HL-60 (cell line): ENCODE measurements around the gene NDE1.

Experiments used
- DNase-seq, 2 experiments: peaks; one replicate each; pipeline ENCODE4 v3.0.0-alpha.2; 2010 to 2020; ENCODE audit warnings: low read depth in 1 of 2, low spot score in 1 of 2
- H3K27ac ChIP-seq: fragments of 250-450 bp; sonication (Bioruptor Pico); replicated peaks from 2 replicates; pipeline ENCODE4 v1.5.1; 2020; ENCODE audit warnings: mild to moderate bottlenecking, moderate library complexity
- H3K27me3 ChIP-seq: fragments of 250-450 bp; sonication (Bioruptor Pico); 2 replicates; pipeline ENCODE4 v1.5.1; 2021; ENCODE audit warnings: mild to moderate bottlenecking, moderate library complexity; ENCODE audit not compliant: insufficient read depth, poor library complexity, severe bottlenecking
- H3K4me3 ChIP-seq: replicated peaks from 2 replicates; pipeline ENCODE4 v1.5.1; 2011; ENCODE audit warnings: mild to moderate bottlenecking, control low read depth, low read length; ENCODE audit not compliant: insufficient read depth
- GABPA ChIP-seq: IDR thresholded peaks from 2 replicates; pipeline ENCODE4 v1.6.1; 2012; ENCODE audit warnings: low read depth
- POLR2AphosphoS5 ChIP-seq: IDR thresholded peaks from 2 replicates; pipeline ENCODE4 v1.6.1; 2012; ENCODE audit warnings: low read depth
- SPI1 ChIP-seq: IDR thresholded peaks from 2 replicates; pipeline ENCODE4 v1.6.1; 2012; ENCODE audit warnings: low read depth, mild to moderate bottlenecking, borderline replicate concordance
- TF ChIP-seq, protein P1 (sequence below): IDR thresholded peaks from one replicate; pipeline ENCODE4 v1.5.1; 2011; ENCODE audit warnings: low read length, control low read depth, inconsistent platforms; ENCODE audit not compliant: insufficient read depth
- TF ChIP-seq, protein P2 (sequence below): IDR thresholded peaks from 2 replicates; pipeline ENCODE4 v1.6.1; 2012; ENCODE audit warnings: low read depth; ENCODE audit not compliant: insufficient replicate concordance

The NDE1 gene

DNA sequence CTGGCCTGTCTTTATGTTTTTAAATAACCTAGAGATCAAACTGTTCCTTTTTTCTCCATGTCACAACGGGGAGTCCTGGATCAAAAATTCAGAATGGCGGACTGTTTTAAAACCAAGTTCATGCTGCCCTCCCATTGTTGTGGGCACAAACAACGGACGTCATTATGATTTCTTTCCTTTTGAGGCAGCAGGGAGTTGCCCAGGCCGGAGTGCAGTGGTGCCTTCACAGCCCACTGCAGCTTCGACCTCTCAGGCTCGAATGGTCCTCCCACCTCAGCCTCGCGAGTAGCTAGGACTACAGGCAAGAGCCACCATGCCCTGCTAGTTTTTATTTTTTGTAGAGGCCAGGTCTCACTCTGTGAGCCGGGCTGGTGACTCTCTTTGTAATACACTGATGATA is 26.5 kb downstream of the NDE1 start:
- TF ChIP-seq POLR2AphosphoS5 (no peak), SPI1 (no peak)
- TF ChIP-seq, protein P1, sequence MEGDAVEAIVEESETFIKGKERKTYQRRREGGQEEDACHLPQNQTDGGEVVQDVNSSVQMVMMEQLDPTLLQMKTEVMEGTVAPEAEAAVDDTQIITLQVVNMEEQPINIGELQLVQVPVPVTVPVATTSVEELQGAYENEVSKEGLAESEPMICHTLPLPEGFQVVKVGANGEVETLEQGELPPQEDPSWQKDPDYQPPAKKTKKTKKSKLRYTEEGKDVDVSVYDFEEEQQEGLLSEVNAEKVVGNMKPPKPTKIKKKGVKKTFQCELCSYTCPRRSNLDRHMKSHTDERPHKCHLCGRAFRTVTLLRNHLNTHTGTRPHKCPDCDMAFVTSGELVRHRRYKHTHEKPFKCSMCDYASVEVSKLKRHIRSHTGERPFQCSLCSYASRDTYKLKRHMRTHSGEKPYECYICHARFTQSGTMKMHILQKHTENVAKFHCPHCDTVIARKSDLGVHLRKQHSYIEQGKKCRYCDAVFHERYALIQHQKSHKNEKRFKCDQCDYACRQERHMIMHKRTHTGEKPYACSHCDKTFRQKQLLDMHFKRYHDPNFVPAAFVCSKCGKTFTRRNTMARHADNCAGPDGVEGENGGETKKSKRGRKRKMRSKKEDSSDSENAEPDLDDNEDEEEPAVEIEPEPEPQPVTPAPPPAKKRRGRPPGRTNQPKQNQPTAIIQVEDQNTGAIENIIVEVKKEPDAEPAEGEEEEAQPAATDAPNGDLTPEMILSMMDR = no peak
- Histone ChIP-seq H3K27me3 (no peaks in the 10 kb centered on the region), H3K27ac (no peak overlapping the region), H3K4me3 (no peak overlapping the region)
- DNase-seq = no peak

DNA sequence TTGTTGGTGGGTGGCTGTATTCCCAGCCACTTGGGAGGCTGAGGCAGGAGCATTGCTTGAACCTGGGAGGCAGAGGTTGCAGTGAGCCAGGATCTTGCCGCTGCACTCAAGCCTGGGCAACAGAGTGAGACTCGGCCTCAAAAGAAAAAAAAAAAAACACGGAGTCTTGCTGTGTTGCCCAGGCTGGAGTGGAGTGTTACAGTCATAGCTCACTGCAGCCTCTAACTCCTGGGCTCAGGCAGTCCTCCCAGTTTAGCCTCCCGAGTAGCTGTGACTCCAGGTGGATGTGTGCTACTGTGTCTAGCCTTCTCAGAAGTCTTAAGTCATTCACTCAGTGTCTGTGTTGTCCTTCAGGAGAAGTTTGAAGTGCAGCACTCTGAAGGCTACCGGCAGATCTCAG is 27.4 kb downstream of the NDE1 start:
- Histone ChIP-seq H3K27ac (no peak overlapping the region), H3K4me3 (no peak overlapping the region), H3K27me3 (no peaks in the 10 kb centered on the region)
- no peak for TF ChIP-seq POLR2AphosphoS5
- TF ChIP-seq, protein P1 = no peak
- TF ChIP-seq, protein P2, sequence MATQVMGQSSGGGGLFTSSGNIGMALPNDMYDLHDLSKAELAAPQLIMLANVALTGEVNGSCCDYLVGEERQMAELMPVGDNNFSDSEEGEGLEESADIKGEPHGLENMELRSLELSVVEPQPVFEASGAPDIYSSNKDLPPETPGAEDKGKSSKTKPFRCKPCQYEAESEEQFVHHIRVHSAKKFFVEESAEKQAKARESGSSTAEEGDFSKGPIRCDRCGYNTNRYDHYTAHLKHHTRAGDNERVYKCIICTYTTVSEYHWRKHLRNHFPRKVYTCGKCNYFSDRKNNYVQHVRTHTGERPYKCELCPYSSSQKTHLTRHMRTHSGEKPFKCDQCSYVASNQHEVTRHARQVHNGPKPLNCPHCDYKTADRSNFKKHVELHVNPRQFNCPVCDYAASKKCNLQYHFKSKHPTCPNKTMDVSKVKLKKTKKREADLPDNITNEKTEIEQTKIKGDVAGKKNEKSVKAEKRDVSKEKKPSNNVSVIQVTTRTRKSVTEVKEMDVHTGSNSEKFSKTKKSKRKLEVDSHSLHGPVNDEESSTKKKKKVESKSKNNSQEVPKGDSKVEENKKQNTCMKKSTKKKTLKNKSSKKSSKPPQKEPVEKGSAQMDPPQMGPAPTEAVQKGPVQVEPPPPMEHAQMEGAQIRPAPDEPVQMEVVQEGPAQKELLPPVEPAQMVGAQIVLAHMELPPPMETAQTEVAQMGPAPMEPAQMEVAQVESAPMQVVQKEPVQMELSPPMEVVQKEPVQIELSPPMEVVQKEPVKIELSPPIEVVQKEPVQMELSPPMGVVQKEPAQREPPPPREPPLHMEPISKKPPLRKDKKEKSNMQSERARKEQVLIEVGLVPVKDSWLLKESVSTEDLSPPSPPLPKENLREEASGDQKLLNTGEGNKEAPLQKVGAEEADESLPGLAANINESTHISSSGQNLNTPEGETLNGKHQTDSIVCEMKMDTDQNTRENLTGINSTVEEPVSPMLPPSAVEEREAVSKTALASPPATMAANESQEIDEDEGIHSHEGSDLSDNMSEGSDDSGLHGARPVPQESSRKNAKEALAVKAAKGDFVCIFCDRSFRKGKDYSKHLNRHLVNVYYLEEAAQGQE = no peak
- no peak for TF ChIP-seq SPI1
- TF ChIP-seq GABPA = no peak
- no peak for DNase-seq

DNA sequence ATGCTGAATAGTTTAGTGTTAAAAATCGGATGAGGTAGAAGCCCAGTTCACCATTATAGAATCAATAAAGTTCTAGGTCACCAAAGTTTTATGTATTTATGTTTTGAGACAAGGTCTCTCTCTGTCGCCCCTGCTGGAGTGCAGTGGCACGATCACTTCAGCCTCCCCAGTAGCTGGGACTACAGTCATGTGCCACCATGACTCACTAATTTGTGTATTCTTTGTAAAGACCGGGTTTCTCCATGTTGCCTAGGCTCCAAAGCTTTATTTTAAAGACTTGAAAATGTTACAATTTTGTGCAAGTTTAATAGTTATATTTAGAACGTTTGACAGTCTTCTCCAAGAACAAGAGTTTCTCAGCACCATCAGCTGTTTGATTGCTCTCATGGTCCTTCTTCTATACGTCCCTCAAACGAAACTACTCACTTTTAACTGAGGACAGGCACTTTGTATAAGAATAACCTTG is 32.1 kb downstream of the NDE1 start:
- H3K4me3 ChIP-seq = no peak overlapping the region
- no peaks in the 10 kb centered on the region for H3K27me3 ChIP-seq
- peak overlapping the region; percentile 48 for H3K27ac ChIP-seq
- TF ChIP-seq, protein P1 = peak; percentile 75
- TF ChIP-seq POLR2AphosphoS5 = no peak
- DNase-seq = peak; percentile 64 to 73

DNA sequence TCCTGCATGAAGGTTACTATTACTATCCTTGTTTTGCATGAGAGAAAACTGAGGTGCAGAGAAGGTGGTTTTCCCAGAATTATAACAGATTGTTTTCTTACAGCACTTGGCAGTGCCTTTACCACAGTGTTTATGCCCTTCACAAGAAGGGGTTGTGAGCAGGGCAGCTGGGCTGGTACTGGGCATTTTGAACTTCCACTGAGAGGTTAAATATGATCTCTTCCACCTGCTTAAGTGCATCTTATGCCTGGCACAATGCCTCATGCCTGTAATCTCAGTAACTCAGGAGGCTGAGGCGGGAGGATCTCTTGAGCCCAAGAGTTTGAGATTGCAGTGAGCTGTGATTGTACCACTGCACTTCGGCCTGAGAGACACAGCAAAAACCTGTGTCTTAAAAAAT is 36.2 kb downstream of the NDE1 start:
- no peak for TF ChIP-seq POLR2AphosphoS5
- TF ChIP-seq SPI1 = no peak
- TF ChIP-seq, protein P1 = no peak
- no peak for TF ChIP-seq GABPA
- TF ChIP-seq, protein P2 = no peak
- no peak for DNase-seq
- H3K27me3 ChIP-seq = no peaks in the 10 kb centered on the region
- no peak overlapping the region for H3K27ac ChIP-seq
- no peak overlapping the region for H3K4me3 ChIP-seq
